HepG2 (cell line): ENCODE data around the gene THOC5. TPM values are rescaled to one million over a fixed set of nuclear protein-coding genes. Genes with fewer than 3 reads are reported as not detected.

Experiments
- CREM ChIP-seq, 2 experiments: sonication (generic) in 1 of 2; formaldehyde crosslinking in 1 of 2; IDR thresholded peaks; 2 replicates each; pipeline versions ENCODE4 v1.4.0 to v1.6.1; 2016 to 2020; ENCODE audit warnings: antibody characterized with exemption in 1 of 2, mild to moderate bottlenecking in 1 of 2, missing genetic modification reagents in 1 of 2
- GATAD2A ChIP-seq: IDR thresholded peaks from 2 replicates; pipeline ENCODE4 v1.6.1; 2016
- PHF5A ChIP-seq: IDR thresholded peaks from one replicate; pipeline ENCODE4 v1.6.1; 2018; ENCODE audit warnings: low read depth, missing genetic modification reagents; ENCODE audit not compliant: unreplicated experiment
- PRDM10 ChIP-seq: sonication (generic); formaldehyde crosslinking; IDR thresholded peaks from 2 replicates; pipeline ENCODE4 v1.4.0; 2020; ENCODE audit warnings: low read depth, missing genetic modification reagents
- SALL1 ChIP-seq: sonication (generic); formaldehyde crosslinking; IDR thresholded peaks from 2 replicates; pipeline ENCODE4 v1.8.0; 2022; ENCODE audit warnings: mild to moderate bottlenecking, missing genetic modification reagents
- SAP130 ChIP-seq: IDR thresholded peaks from 2 replicates; pipeline ENCODE4 v1.6.1; 2016; ENCODE audit warnings: low read depth
- TFDP2 ChIP-seq: sonication (generic); formaldehyde crosslinking; IDR thresholded peaks from 2 replicates; pipeline ENCODE4 v1.4.0; 2020; ENCODE audit warnings: missing genetic modification reagents
- XRCC5 ChIP-seq: fragments of 200-400 bp; formaldehyde crosslinking; optimal IDR thresholded peaks from 2 replicates; pipeline ENCODE3; 2017; ENCODE audit warnings: mild to moderate bottlenecking, low read length
- ZNF331 ChIP-seq: sonication (generic); formaldehyde crosslinking; IDR thresholded peaks from 2 replicates; pipeline ENCODE4 v1.4.0; 2020; ENCODE audit warnings: missing genetic modification reagents
- ZNF563 ChIP-seq: sonication (generic); formaldehyde crosslinking; IDR thresholded peaks from 2 replicates; pipeline ENCODE4 v1.8.0; 2022; ENCODE audit warnings: mild to moderate bottlenecking, moderate library complexity, missing genetic modification reagents
- ZNF770 ChIP-seq: sonication (generic); formaldehyde crosslinking; IDR thresholded peaks from 2 replicates; pipeline ENCODE4 v1.5.0; 2020; ENCODE audit warnings: mild to moderate bottlenecking, missing genetic modification reagents
- polyA plus RNA-seq, 8 experiments: library from polyadenylated mRNA; depleted of rRNA in 3 of 8; stranded (reverse) in 7 of 8; unstranded in 1 of 8; fragments of >200 nt; fragmentation: Illumina TruSeq in 4 of 8; extraction: Trizol in 4 of 8; gene quantifications; 2 replicates each; pipeline versions ENCODE4 v1.2.1 to v1.2.3, GENCODE V29; 2011 to 2016; ENCODE audit warnings: low read depth in 4 of 8, missing spikeins in 1 of 8, mixed read lengths in 1 of 8; ENCODE audit not compliant: insufficient read depth in 1 of 8
- total RNA-seq, 5 experiments: library from RNA; depleted of rRNA; stranded (reverse); fragments of >200 nt; fragmentation: Illumina TruSeq; extraction: Trizol; gene quantifications; 2 replicates each; pipeline ENCODE4 v1.2.3, GENCODE V29; 2016; ENCODE audit warnings: low read depth in 1 of 5
- TF ChIP-seq, protein P1 (sequence below): sonication (generic); formaldehyde crosslinking; IDR thresholded peaks from 2 replicates; pipeline ENCODE4 v1.5.1; 2020; ENCODE audit warnings: mild to moderate bottlenecking, missing genetic modification reagents, borderline replicate concordance
- TF ChIP-seq, protein P2 (sequence below), 2 experiments: sonication (generic) in 1 of 2; formaldehyde crosslinking in 1 of 2; IDR thresholded peaks; 2 replicates each; pipeline versions ENCODE4 v1.4.0 to v1.6.1; 2018 to 2020; ENCODE audit warnings: missing genetic modification reagents in 2 of 2, borderline replicate concordance in 1 of 2, low read depth in 1 of 2, mild to moderate bottlenecking in 1 of 2, missing biosample characterization in 1 of 2

THOC5 gene
- total and polyA plus RNA-seq, 2 of the 13 experiments (the other 11 are each of a cell fraction or from before 2014, with no cell fraction given) = 45.8 to 46.7 TPM

DNA sequence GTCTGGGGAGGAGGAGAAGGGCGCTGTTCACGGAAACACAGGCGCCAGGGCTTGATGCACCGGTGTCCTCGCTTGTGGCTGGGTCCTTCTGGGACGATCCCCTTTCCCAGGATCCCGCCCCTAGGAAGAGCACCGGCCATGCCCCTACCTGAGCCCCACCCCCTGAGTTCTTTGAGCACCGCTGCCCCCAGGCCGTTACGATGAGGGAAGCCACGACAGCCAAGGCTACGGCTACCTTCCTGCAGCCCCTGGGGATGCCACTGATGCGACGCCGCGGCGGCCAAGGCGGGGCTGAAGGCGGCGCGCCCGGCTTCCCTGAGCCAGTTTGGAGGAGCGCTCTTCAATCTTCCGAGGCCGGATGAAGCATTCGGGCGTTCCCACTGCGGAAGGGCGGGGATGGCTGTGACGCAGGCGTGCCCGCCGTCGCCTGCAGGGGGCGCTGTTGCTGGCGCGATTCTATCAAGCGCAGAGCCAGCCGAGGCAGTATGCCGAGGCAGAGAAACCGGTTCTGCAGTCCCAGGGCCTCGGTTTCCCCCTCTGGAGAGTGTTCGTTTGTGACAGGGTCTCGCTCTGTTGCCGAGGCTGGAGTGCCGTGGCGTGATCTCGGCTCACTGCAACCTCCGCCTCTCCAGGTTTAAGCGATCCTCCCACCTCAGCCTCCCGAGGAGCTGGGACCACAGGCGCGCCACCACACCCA, 83.2 kb downstream of the THOC5 start (continued):
- peak; percentile 47; the same call in 1 of the 2 replicates for TF ChIP-seq TFDP2 (CRISPR knock-in tag)
- peak; percentile 58 for TF ChIP-seq XRCC5
- TF ChIP-seq SALL1 = peak; percentile 42
- TF ChIP-seq, protein P1, sequence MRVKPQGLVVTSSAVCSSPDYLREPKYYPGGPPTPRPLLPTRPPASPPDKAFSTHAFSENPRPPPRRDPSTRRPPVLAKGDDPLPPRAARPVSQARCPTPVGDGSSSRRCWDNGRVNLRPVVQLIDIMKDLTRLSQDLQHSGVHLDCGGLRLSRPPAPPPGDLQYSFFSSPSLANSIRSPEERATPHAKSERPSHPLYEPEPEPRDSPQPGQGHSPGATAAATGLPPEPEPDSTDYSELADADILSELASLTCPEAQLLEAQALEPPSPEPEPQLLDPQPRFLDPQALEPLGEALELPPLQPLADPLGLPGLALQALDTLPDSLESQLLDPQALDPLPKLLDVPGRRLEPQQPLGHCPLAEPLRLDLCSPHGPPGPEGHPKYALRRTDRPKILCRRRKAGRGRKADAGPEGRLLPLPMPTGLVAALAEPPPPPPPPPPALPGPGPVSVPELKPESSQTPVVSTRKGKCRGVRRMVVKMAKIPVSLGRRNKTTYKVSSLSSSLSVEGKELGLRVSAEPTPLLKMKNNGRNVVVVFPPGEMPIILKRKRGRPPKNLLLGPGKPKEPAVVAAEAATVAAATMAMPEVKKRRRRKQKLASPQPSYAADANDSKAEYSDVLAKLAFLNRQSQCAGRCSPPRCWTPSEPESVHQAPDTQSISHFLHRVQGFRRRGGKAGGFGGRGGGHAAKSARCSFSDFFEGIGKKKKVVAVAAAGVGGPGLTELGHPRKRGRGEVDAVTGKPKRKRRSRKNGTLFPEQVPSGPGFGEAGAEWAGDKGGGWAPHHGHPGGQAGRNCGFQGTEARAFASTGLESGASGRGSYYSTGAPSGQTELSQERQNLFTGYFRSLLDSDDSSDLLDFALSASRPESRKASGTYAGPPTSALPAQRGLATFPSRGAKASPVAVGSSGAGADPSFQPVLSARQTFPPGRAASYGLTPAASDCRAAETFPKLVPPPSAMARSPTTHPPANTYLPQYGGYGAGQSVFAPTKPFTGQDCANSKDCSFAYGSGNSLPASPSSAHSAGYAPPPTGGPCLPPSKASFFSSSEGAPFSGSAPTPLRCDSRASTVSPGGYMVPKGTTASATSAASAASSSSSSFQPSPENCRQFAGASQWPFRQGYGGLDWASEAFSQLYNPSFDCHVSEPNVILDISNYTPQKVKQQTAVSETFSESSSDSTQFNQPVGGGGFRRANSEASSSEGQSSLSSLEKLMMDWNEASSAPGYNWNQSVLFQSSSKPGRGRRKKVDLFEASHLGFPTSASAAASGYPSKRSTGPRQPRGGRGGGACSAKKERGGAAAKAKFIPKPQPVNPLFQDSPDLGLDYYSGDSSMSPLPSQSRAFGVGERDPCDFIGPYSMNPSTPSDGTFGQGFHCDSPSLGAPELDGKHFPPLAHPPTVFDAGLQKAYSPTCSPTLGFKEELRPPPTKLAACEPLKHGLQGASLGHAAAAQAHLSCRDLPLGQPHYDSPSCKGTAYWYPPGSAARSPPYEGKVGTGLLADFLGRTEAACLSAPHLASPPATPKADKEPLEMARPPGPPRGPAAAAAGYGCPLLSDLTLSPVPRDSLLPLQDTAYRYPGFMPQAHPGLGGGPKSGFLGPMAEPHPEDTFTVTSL (CRISPR knock-in tag) = no peak
- TF ChIP-seq PRDM10 (CRISPR knock-in tag) = 0 out of 2 replicates have a peak, but pooled peaks have one; percentile 45
- 0 out of 2 replicates have a peak, but pooled peaks have one; percentile 17 for TF ChIP-seq GATAD2A (CRISPR knock-in tag)
- TF ChIP-seq CREM (IDR thresholded peaks at IDR 0.05) = peak; percentile 78
- TF ChIP-seq CREM (CRISPR knock-in tag; IDR thresholded peaks at IDR 0.05) = no peak
- TF ChIP-seq ZNF770 = peak; percentile 79
- no peak for TF ChIP-seq PHF5A (CRISPR knock-in tag)
- TF ChIP-seq SAP130 (CRISPR knock-in tag) = peak; percentile 36; the same call in 1 of the 2 replicates
- 0 out of 2 replicates have a peak, but pooled peaks have one; percentile 10 for TF ChIP-seq ZNF331
- TF ChIP-seq, protein P2, sequence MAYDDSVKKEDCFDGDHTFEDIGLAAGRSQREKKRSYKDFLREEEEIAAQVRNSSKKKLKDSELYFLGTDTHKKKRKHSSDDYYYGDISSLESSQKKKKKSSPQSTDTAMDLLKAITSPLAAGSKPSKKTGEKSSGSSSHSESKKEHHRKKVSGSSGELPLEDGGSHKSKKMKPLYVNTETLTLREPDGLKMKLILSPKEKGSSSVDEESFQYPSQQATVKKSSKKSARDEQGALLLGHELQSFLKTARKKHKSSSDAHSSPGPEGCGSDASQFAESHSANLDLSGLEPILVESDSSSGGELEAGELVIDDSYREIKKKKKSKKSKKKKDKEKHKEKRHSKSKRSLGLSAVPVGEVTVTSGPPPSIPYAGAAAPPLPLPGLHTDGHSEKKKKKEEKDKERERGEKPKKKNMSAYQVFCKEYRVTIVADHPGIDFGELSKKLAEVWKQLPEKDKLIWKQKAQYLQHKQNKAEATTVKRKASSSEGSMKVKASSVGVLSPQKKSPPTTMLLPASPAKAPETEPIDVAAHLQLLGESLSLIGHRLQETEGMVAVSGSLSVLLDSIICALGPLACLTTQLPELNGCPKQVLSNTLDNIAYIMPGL (CRISPR knock-in tag; IDR thresholded peaks at IDR 0.05; ENCODE audit: borderline replicate concordance in 1 of 2, low read depth in 1 of 2) = peak in 1 of 2 experiments; percentile 62; a peak in 1 of 4 replicates
- TF ChIP-seq ZNF563 = peak; percentile 31; the same call in 1 of the 2 replicates
